HepG2 (cell line): Measurements from ENCODE around the gene RCOR1. TPM values are rescaled to one million over a fixed set of nuclear protein-coding genes. Genes with fewer than 3 reads are reported as not detected.
A peak's percentile ranks its signal among the peaks of the same experiment; 100 is the strongest.

ENCODE experiments used
- BCL6 ChIP-seq: IDR thresholded peaks from 2 replicates; pipeline ENCODE4 v1.6.1; 2016; ENCODE audit warnings: missing genetic modification reagents, missing compliant biosample characterization
- CHD2 ChIP-seq: IDR thresholded peaks from 2 replicates; pipeline ENCODE4 v1.6.1; 2011; ENCODE audit warnings: low read depth, low read length, improper control_type of control experiment
- KDM6A ChIP-seq: IDR thresholded peaks from 2 replicates; pipeline ENCODE4 v1.6.1; 2016; ENCODE audit warnings: low read depth
- KLF13 ChIP-seq: sonication (generic); formaldehyde crosslinking; IDR thresholded peaks from 2 replicates; pipeline ENCODE4 v1.4.0; 2020; ENCODE audit warnings: mild to moderate bottlenecking, missing genetic modification reagents
- NKX3-1 ChIP-seq: sonication (generic); formaldehyde crosslinking; IDR thresholded peaks from 2 replicates; pipeline ENCODE4 v1.5.0; 2020; ENCODE audit warnings: missing genetic modification reagents
- RFXAP ChIP-seq: sonication (generic); formaldehyde crosslinking; IDR thresholded peaks from 2 replicates; pipeline ENCODE4 v1.4.0; 2020; ENCODE audit warnings: missing genetic modification reagents, borderline replicate concordance
- ZNF12 ChIP-seq: sonication (generic); formaldehyde crosslinking; IDR thresholded peaks from 2 replicates; pipeline ENCODE4 v1.5.0; 2020; ENCODE audit warnings: missing genetic modification reagents
- ZNF280B ChIP-seq: sonication (generic); formaldehyde crosslinking; IDR thresholded peaks from 2 replicates; pipeline ENCODE4 v1.5.0; 2020; ENCODE audit warnings: missing genetic modification reagents, mild to moderate bottlenecking, borderline replicate concordance
- ZNF407 ChIP-seq: sonication (generic); formaldehyde crosslinking; IDR thresholded peaks from one replicate; pipeline ENCODE4 v1.5.1; 2020; ENCODE audit warnings: mild to moderate bottlenecking, missing genetic modification reagents; ENCODE audit errors: not compliant biosample characterization
- polyA plus RNA-seq, 8 experiments: library from polyadenylated mRNA; depleted of rRNA in 3 of 8; stranded (reverse) in 7 of 8; unstranded in 1 of 8; fragments of >200 nt; fragmentation: Illumina TruSeq in 4 of 8; extraction: Trizol in 4 of 8; gene quantifications; 2 replicates each; pipeline versions ENCODE4 v1.2.1 to v1.2.3, GENCODE V29; 2011 to 2016; ENCODE audit warnings: low read depth in 4 of 8, missing spikeins in 1 of 8, mixed read lengths in 1 of 8; ENCODE audit not compliant: insufficient read depth in 1 of 8
- total RNA-seq, 5 experiments: library from RNA; depleted of rRNA; stranded (reverse); fragments of >200 nt; fragmentation: Illumina TruSeq; extraction: Trizol; gene quantifications; 2 replicates each; pipeline ENCODE4 v1.2.3, GENCODE V29; 2016; ENCODE audit warnings: low read depth in 1 of 5
- TF ChIP-seq, protein P1 (sequence below): sonication (generic); formaldehyde crosslinking; IDR thresholded peaks from 2 replicates; pipeline ENCODE4 v1.5.0; 2020; ENCODE audit warnings: mild to moderate bottlenecking, missing genetic modification reagents
- TF ChIP-seq, protein P2 (sequence below): sonication (generic); formaldehyde crosslinking; IDR thresholded peaks from 2 replicates; pipeline ENCODE4 v1.5.0; 2020; ENCODE audit warnings: mild to moderate bottlenecking, missing genetic modification reagents
- TF ChIP-seq, protein P3 (sequence below): sonication (generic); formaldehyde crosslinking; conservative IDR thresholded peaks from 2 replicates; pipeline ENCODE4 v1.4.0; 2020; ENCODE audit warnings: missing genetic modification reagents

Gene RCOR1
- total and polyA plus RNA-seq, 2 of the 13 experiments (the other 11 are each of a cell fraction or from before 2014, with no cell fraction given), result 10.2 to 11.1 TPM

GRCh38 chr14:102575160-102575845, 17.1 kb upstream of the RCOR1 start (continued):
- TF ChIP-seq, protein P1, sequence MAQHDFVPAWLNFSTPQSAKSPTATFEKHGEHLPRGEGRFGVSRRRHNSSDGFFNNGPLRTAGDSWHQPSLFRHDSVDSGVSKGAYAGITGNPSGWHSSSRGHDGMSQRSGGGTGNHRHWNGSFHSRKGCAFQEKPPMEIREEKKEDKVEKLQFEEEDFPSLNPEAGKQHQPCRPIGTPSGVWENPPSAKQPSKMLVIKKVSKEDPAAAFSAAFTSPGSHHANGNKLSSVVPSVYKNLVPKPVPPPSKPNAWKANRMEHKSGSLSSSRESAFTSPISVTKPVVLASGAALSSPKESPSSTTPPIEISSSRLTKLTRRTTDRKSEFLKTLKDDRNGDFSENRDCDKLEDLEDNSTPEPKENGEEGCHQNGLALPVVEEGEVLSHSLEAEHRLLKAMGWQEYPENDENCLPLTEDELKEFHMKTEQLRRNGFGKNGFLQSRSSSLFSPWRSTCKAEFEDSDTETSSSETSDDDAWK, result no peak
- TF ChIP-seq CHD2 (no peak), KDM6A (CRISPR knock-in tag) (no peak), KLF13 (CRISPR knock-in tag) (no peak), ZNF280B (CRISPR knock-in tag) (no peak), ZNF12 (CRISPR knock-in tag) (no peak), ZNF407 (no peak), BCL6 (CRISPR knock-in tag) (no peak), NKX3-1 (CRISPR knock-in tag) (no peak), RFXAP (CRISPR knock-in tag) (no peak)
- TF ChIP-seq, protein P2, sequence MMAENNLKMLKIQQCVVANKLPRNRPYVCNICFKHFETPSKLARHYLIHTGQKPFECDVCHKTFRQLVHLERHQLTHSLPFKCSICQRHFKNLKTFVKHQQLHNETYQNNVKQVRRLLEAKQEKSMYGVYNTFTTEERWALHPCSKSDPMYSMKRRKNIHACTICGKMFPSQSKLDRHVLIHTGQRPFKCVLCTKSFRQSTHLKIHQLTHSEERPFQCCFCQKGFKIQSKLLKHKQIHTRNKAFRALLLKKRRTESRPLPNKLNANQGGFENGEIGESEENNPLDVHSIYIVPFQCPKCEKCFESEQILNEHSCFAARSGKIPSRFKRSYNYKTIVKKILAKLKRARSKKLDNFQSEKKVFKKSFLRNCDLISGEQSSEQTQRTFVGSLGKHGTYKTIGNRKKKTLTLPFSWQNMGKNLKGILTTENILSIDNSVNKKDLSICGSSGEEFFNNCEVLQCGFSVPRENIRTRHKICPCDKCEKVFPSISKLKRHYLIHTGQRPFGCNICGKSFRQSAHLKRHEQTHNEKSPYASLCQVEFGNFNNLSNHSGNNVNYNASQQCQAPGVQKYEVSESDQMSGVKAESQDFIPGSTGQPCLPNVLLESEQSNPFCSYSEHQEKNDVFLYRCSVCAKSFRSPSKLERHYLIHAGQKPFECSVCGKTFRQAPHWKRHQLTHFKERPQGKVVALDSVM (CRISPR knock-in tag), result peak; percentile 88; the same call in 1 of the 2 replicates
- TF ChIP-seq, protein P3, sequence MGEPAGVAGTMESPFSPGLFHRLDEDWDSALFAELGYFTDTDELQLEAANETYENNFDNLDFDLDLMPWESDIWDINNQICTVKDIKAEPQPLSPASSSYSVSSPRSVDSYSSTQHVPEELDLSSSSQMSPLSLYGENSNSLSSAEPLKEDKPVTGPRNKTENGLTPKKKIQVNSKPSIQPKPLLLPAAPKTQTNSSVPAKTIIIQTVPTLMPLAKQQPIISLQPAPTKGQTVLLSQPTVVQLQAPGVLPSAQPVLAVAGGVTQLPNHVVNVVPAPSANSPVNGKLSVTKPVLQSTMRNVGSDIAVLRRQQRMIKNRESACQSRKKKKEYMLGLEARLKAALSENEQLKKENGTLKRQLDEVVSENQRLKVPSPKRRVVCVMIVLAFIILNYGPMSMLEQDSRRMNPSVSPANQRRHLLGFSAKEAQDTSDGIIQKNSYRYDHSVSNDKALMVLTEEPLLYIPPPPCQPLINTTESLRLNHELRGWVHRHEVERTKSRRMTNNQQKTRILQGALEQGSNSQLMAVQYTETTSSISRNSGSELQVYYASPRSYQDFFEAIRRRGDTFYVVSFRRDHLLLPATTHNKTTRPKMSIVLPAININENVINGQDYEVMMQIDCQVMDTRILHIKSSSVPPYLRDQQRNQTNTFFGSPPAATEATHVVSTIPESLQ (CRISPR knock-in tag), result no peak
